ENCODE results near the gene PTCD2. TPM values are rescaled to one million over a fixed set of nuclear protein-coding genes. Genes with fewer than 3 reads are reported as not detected.

Gene PTCD2
- total and polyA plus RNA-seq, 9 donors, result 3.3 to 12.9 (median 7.7) TPM

- H3K9me3 ChIP-seq, result no peaks in the 10 kb centered on the region
- H3K4me1 ChIP-seq (ENCODE audit: insufficient read depth), result no peaks in the 10 kb centered on the region
- H3K36me3 ChIP-seq, result no peaks in the 10 kb centered on the region
- no peak overlapping the region for H3K27ac ChIP-seq
- H3K4me3 ChIP-seq, result no peak overlapping the region
- no peak for DNase-seq
- TF ChIP-seq EP300 (IDR thresholded peaks at IDR 0.05) (no peak), CTCF (IDR thresholded peaks at IDR 0.05) (no peak), POLR2A (IDR thresholded peaks at IDR 0.05) (no peak)
- no peaks in the 10 kb centered on the region for H3K27me3 ChIP-seq
- intact Hi-C loops (cut with DNase I), result no loop called here
Measured at GRCh38 chr5:72358925-72359324, 38.8 kb downstream of the PTCD2 start.

- Histone ChIP-seq H3K4me1 (ENCODE audit: insufficient read depth) (no peaks in the 10 kb centered on the region), H3K4me3 (no peak overlapping the region), H3K36me3 (no peaks in the 10 kb centered on the region), H3K27ac (no peak overlapping the region), H3K27me3 (no peaks in the 10 kb centered on the region), H3K9me3 (no peaks in the 10 kb centered on the region)
- intact Hi-C loops (cut with DNase I), result no loop called here
- no peak for DNase-seq
- WGBS, 3 donors, result 97 to 100% (median 97%) methylated on average over 1 of the region's 1 CpG
- TF ChIP-seq CTCF (IDR thresholded peaks at IDR 0.05), result no peak
- no peak for TF ChIP-seq EP300 (IDR thresholded peaks at IDR 0.05)
- TF ChIP-seq POLR2A (IDR thresholded peaks at IDR 0.05), result no peak
Measured at GRCh38 chr5:72359886-72360285, 39.7 kb downstream of the PTCD2 start.

GRCh38 chr5:72363166-72363802, 43.1 kb downstream of the PTCD2 start:
- 93 to 100% (median 96%) methylated on average over 1 of the region's 1 CpG for WGBS, 3 donors
- no peaks in the 10 kb centered on the region for H3K9me3 ChIP-seq
- H3K27me3 ChIP-seq, result no peaks in the 10 kb centered on the region
- intact Hi-C loops (cut with DNase I), result no loop called here
- no peaks in the 10 kb centered on the region for H3K4me1 ChIP-seq (ENCODE audit: insufficient read depth)
- TF ChIP-seq EP300 (IDR thresholded peaks at IDR 0.05), result no peak
- no peak for TF ChIP-seq POLR2A (IDR thresholded peaks at IDR 0.05)
- no peak for TF ChIP-seq CTCF (IDR thresholded peaks at IDR 0.05)
- no peaks in the 10 kb centered on the region for H3K36me3 ChIP-seq
- no peak for DNase-seq
- H3K27ac ChIP-seq, result no peak overlapping the region
- H3K4me3 ChIP-seq, result no peak overlapping the region

GRCh38 chr5:72364171-72364570, 44.0 kb downstream of the PTCD2 start:
- TF ChIP-seq CTCF (IDR thresholded peaks at IDR 0.05), result no peak
- TF ChIP-seq POLR2A (IDR thresholded peaks at IDR 0.05), result no peak
- no peak for TF ChIP-seq EP300 (IDR thresholded peaks at IDR 0.05)
- 88 to 96% (median 93%) methylated on average over 1 of the region's 1 CpG for WGBS, 3 donors
- Histone ChIP-seq H3K27me3 (no peaks in the 10 kb centered on the region), H3K4me3 (no peak overlapping the region), H3K9me3 (no peaks in the 10 kb centered on the region), H3K36me3 (no peaks in the 10 kb centered on the region), H3K4me1 (ENCODE audit: insufficient read depth) (no peaks in the 10 kb centered on the region), H3K27ac (no peak overlapping the region)
- intact Hi-C loops (cut with DNase I), result no loop called here
- no peak for DNase-seq
